ENCODE measurements around the gene MYF5. TPM values are rescaled to one million over a fixed set of nuclear protein-coding genes. Genes with fewer than 3 reads are reported as not detected.

Gene MYF5
- total and polyA plus RNA-seq, 2 donors (not counting 1 experiment from before 2014, with no cell fraction given) = not detected

GRCh38 chr12:80714846-80715245, 1.9 kb upstream of the MYF5 start:
- TF ChIP-seq CTCF (conservative IDR thresholded peaks at IDR 0.05 in 1 of 2, IDR thresholded peaks at IDR 0.05 in 1 of 2; ENCODE audit: low read depth in 1 of 2, low read length in 2 of 2) (no peak), EZH2 (IDR thresholded peaks at IDR 0.05; ENCODE audit: low read length, missing control alignments) (no peak)
- Histone ChIP-seq H3K4me3 (replicated peaks in 1 of 4; ENCODE audit: control extremely low read depth in 1 of 4, insufficient read depth in 1 of 4, low read depth in 3 of 4, low read length in 4 of 4) (no peak overlapping the region), H3K27ac (ENCODE audit: insufficient read depth, low read length) (no peak overlapping the region), H3K4me1 (ENCODE audit: control insufficient read depth, extremely low read depth, insufficient read depth, low read length) (no peaks in the 10 kb centered on the region), H2AFZ (ENCODE audit: low read length) (no peak overlapping the region), H3K9me3 (ENCODE audit: control insufficient read depth, insufficient read depth, low read depth, low read length) (no peaks in the 10 kb centered on the region), H3K27me3 (ENCODE audit: control insufficient read depth, insufficient read depth, low read length) (no peaks in the 10 kb centered on the region), H3K36me3 (ENCODE audit: control insufficient read depth, insufficient read depth, low read length) (no peaks in the 10 kb centered on the region), H3K79me2 (ENCODE audit: control insufficient read depth, insufficient read depth, low read length) (no peaks in the 10 kb centered on the region), H3K9ac (ENCODE audit: insufficient read depth, low read length) (no peak overlapping the region), H3K4me2 (ENCODE audit: extremely low read depth, insufficient read depth, low read length) (no peak overlapping the region), H4K20me1 (ENCODE audit: control insufficient read depth, extremely low read depth, insufficient read depth, low read length) (no peaks in the 10 kb centered on the region)
- DNase-seq (ENCODE audit: low read depth in 2 of 2) = no peak

- TF ChIP-seq EZH2 (IDR thresholded peaks at IDR 0.05; ENCODE audit: low read length, missing control alignments) (no peak), CTCF (conservative IDR thresholded peaks at IDR 0.05 in 1 of 2, IDR thresholded peaks at IDR 0.05 in 1 of 2; ENCODE audit: low read depth in 1 of 2, low read length in 2 of 2) (no peak)
Measured at GRCh38 chr12:80715713-80716249, 931 bp upstream of the MYF5 start.

GRCh38 chr12:80717856-80718255, 1.1 kb downstream of the MYF5 start:
- Histone ChIP-seq H3K9ac (ENCODE audit: insufficient read depth, low read length) (no peak overlapping the region), H3K9me3 (ENCODE audit: control insufficient read depth, insufficient read depth, low read depth, low read length) (no peaks in the 10 kb centered on the region), H3K27me3 (ENCODE audit: control insufficient read depth, insufficient read depth, low read length) (no peaks in the 10 kb centered on the region), H3K4me1 (ENCODE audit: control insufficient read depth, extremely low read depth, insufficient read depth, low read length) (no peaks in the 10 kb centered on the region), H4K20me1 (ENCODE audit: control insufficient read depth, extremely low read depth, insufficient read depth, low read length) (no peaks in the 10 kb centered on the region), H3K79me2 (ENCODE audit: control insufficient read depth, insufficient read depth, low read length) (no peaks in the 10 kb centered on the region), H3K36me3 (ENCODE audit: control insufficient read depth, insufficient read depth, low read length) (no peaks in the 10 kb centered on the region), H3K27ac (ENCODE audit: insufficient read depth, low read length) (no peak overlapping the region), H3K4me2 (ENCODE audit: extremely low read depth, insufficient read depth, low read length) (no peak overlapping the region), H2AFZ (ENCODE audit: low read length) (no peak overlapping the region), H3K4me3 (replicated peaks in 1 of 4; ENCODE audit: control extremely low read depth in 1 of 4, insufficient read depth in 1 of 4, low read depth in 3 of 4, low read length in 4 of 4) (no peak overlapping the region)
- no peak for TF ChIP-seq CTCF (conservative IDR thresholded peaks at IDR 0.05 in 1 of 2, IDR thresholded peaks at IDR 0.05 in 1 of 2; ENCODE audit: low read depth in 1 of 2, low read length in 2 of 2)
- no peak for TF ChIP-seq EZH2 (IDR thresholded peaks at IDR 0.05; ENCODE audit: low read length, missing control alignments)
- no peak for DNase-seq (ENCODE audit: low read depth in 2 of 2)

More at GRCh38 chr12:80715713-80716249, 931 bp upstream of the MYF5 start:
- H3K27me3 ChIP-seq (ENCODE audit: control insufficient read depth, insufficient read depth, low read length) = no peaks in the 10 kb centered on the region
- no peaks in the 10 kb centered on the region for H3K36me3 ChIP-seq (ENCODE audit: control insufficient read depth, insufficient read depth, low read length)
- H3K27ac ChIP-seq (ENCODE audit: insufficient read depth, low read length) = no peak overlapping the region
- H3K4me2 ChIP-seq (ENCODE audit: extremely low read depth, insufficient read depth, low read length) = no peak overlapping the region
- no peak overlapping the region for H3K9ac ChIP-seq (ENCODE audit: insufficient read depth, low read length)
- no peaks in the 10 kb centered on the region for H3K4me1 ChIP-seq (ENCODE audit: control insufficient read depth, extremely low read depth, insufficient read depth, low read length)
- H2AFZ ChIP-seq (ENCODE audit: low read length) = no peak overlapping the region
- no peaks in the 10 kb centered on the region for H3K79me2 ChIP-seq (ENCODE audit: control insufficient read depth, insufficient read depth, low read length)
- no peaks in the 10 kb centered on the region for H3K9me3 ChIP-seq (ENCODE audit: control insufficient read depth, insufficient read depth, low read depth, low read length)
- DNase-seq (ENCODE audit: low read depth in 2 of 2) = no peak
- no peaks in the 10 kb centered on the region for H4K20me1 ChIP-seq (ENCODE audit: control insufficient read depth, extremely low read depth, insufficient read depth, low read length)
- no peak overlapping the region for H3K4me3 ChIP-seq (replicated peaks in 1 of 4; ENCODE audit: control extremely low read depth in 1 of 4, insufficient read depth in 1 of 4, low read depth in 3 of 4, low read length in 4 of 4)
